ENCODE measurements around the gene CCL3. TPM values are rescaled to one million over a fixed set of nuclear protein-coding genes. Genes with fewer than 3 reads are reported as not detected.

The CCL3 gene
- 0.29 and 0.36 TPM in 2 replicates for total RNA-seq

GRCh38 chr17:36089888-36090836, at the start of gene CCL3:
TSS of gene CCL3 (minus strand) at chr17:36090143. CDS start at chr17:36090058, 85 bp downstream.
- Histone ChIP-seq H3K36me3 (ENCODE audit: insufficient read depth, low read length) (no peaks in the 10 kb centered on the region), H3K4me1 (ENCODE audit: insufficient read depth, low read length) (peaks cover 3% of the 10 kb centered on the region), H3K79me2 (ENCODE audit: insufficient read depth, low read length) (no peaks in the 10 kb centered on the region), H4K20me1 (ENCODE audit: insufficient read depth, low read length) (no peaks in the 10 kb centered on the region), H3K4me3 (ENCODE audit: insufficient read depth, low read length) (no peak within 1 kb of the TSS), H3K27me3 (ENCODE audit: insufficient read depth, low read length) (no peaks in the 10 kb centered on the region), H3K9me3 (ENCODE audit: low read depth, low read length) (no peaks in the 10 kb centered on the region), H3K4me2 (ENCODE audit: insufficient read depth, low read length) (peak within 1 kb of the TSS; percentile 20), H3K27ac (ENCODE audit: low read depth, low read length) (no peak within 1 kb of the TSS), H2AFZ (ENCODE audit: low read length) (no peak within 1 kb of the TSS)
- no peak for TF ChIP-seq CTCF (IDR thresholded peaks at IDR 0.05; ENCODE audit: extremely low read depth, low read depth, low read length)
- no peak for DNase-seq (ENCODE audit: insufficient read length, low spot score, missing footprints)

- no peaks in the 10 kb centered on the region for H3K9me3 ChIP-seq (ENCODE audit: low read depth, low read length)
- no peak overlapping the region for H3K27ac ChIP-seq (ENCODE audit: low read depth, low read length)
- no peak for TF ChIP-seq CTCF (IDR thresholded peaks at IDR 0.05; ENCODE audit: extremely low read depth, low read depth, low read length)
- H3K36me3 ChIP-seq (ENCODE audit: insufficient read depth, low read length): no peaks in the 10 kb centered on the region
- DNase-seq (ENCODE audit: insufficient read length, low spot score, missing footprints): no peak
- H2AFZ ChIP-seq (ENCODE audit: low read length): no peak overlapping the region
- no peaks in the 10 kb centered on the region for H4K20me1 ChIP-seq (ENCODE audit: insufficient read depth, low read length)
- no peaks in the 10 kb centered on the region for H3K27me3 ChIP-seq (ENCODE audit: insufficient read depth, low read length)
- no peak overlapping the region for H3K4me3 ChIP-seq (ENCODE audit: insufficient read depth, low read length)
- no peaks in the 10 kb centered on the region for H3K79me2 ChIP-seq (ENCODE audit: insufficient read depth, low read length)
- no peak overlapping the region for H3K4me2 ChIP-seq (ENCODE audit: insufficient read depth, low read length)
- H3K4me1 ChIP-seq (ENCODE audit: insufficient read depth, low read length): no peaks in the 10 kb centered on the region
Measured at GRCh38 chr17:36136439-36136838, 46.5 kb upstream of the CCL3 start.

DNA sequence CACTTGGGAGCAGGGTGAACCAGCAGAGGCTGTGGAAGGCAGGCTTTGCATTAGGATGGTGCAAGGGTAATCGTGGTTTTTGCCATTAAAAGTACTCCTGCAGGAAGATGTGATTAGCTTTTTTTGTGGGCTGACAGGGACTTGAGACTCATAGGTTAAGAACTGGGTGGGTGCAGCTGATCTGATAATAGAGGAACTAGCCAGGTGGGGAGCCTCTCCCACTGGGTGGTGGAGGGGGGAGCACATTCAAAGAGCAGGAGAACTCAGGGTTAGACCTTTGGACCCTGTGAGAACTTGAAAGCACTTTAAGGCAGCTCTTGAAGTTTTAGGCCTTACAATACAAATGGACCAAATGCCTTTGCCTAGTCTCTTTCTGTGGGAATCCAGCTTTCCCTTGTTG, 46.1 kb upstream of the CCL3 start:
- Histone ChIP-seq H3K36me3 (ENCODE audit: insufficient read depth, low read length) (no peaks in the 10 kb centered on the region), H3K4me2 (ENCODE audit: insufficient read depth, low read length) (no peak overlapping the region), H2AFZ (ENCODE audit: low read length) (no peak overlapping the region), H3K79me2 (ENCODE audit: insufficient read depth, low read length) (no peaks in the 10 kb centered on the region), H4K20me1 (ENCODE audit: insufficient read depth, low read length) (no peaks in the 10 kb centered on the region), H3K4me1 (ENCODE audit: insufficient read depth, low read length) (no peaks in the 10 kb centered on the region), H3K27ac (ENCODE audit: low read depth, low read length) (no peak overlapping the region), H3K9me3 (ENCODE audit: low read depth, low read length) (no peaks in the 10 kb centered on the region), H3K27me3 (ENCODE audit: insufficient read depth, low read length) (no peaks in the 10 kb centered on the region), H3K4me3 (ENCODE audit: insufficient read depth, low read length) (no peak overlapping the region)
- DNase-seq (ENCODE audit: insufficient read length, low spot score, missing footprints): no peak
- no peak for TF ChIP-seq CTCF (IDR thresholded peaks at IDR 0.05; ENCODE audit: extremely low read depth, low read depth, low read length)

DNA sequence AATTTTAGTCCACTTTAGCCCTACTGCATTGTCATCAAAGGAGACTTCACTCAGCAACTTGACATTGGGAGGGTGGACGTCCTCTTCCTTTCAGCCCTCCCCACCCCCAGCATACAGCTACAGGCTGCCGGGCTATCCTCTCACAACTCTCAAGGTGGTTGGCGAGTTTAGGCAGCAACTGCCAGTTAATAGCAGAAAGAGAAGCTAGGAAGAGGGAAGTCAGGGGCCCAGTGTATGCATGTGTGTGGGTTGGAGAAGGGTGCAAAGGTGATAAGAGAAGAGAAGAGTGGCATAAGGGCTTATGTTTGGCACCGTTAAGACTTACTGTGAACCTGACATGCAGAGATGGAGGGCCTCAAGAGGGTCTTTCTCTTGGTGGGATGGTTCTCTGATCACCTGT, 45.5 kb upstream of the CCL3 start:
- Histone ChIP-seq H3K79me2 (ENCODE audit: insufficient read depth, low read length) (no peaks in the 10 kb centered on the region), H4K20me1 (ENCODE audit: insufficient read depth, low read length) (no peaks in the 10 kb centered on the region), H3K27me3 (ENCODE audit: insufficient read depth, low read length) (no peaks in the 10 kb centered on the region), H3K4me3 (ENCODE audit: insufficient read depth, low read length) (no peak overlapping the region), H3K27ac (ENCODE audit: low read depth, low read length) (no peak overlapping the region), H3K9me3 (ENCODE audit: low read depth, low read length) (no peaks in the 10 kb centered on the region), H2AFZ (ENCODE audit: low read length) (no peak overlapping the region), H3K36me3 (ENCODE audit: insufficient read depth, low read length) (no peaks in the 10 kb centered on the region), H3K4me2 (ENCODE audit: insufficient read depth, low read length) (no peak overlapping the region), H3K4me1 (ENCODE audit: insufficient read depth, low read length) (no peaks in the 10 kb centered on the region)
- no peak for TF ChIP-seq CTCF (IDR thresholded peaks at IDR 0.05; ENCODE audit: extremely low read depth, low read depth, low read length)
- no peak for DNase-seq (ENCODE audit: insufficient read length, low spot score, missing footprints)

Data from osteoblast (primary cell).